ENCODE measurements around the gene MRPS22.

MRPS22 gene

GRCh38 chr3:139342054-139342453 is 1.8 kb upstream of the MRPS22 start:
- peaks cover 5% of the 10 kb centered on the region; the same call in 1 of the 2 replicates for H3K4me1 ChIP-seq (ENCODE audit: insufficient read depth, low read length)
- peaks cover 10% of the 10 kb centered on the region; the same call in 1 of the 2 replicates for H3K36me3 ChIP-seq (ENCODE audit: insufficient read depth, low read length)
- H3K27ac ChIP-seq (ENCODE audit: low read depth, low read length): no peak overlapping the region
- H3K27me3 ChIP-seq (ENCODE audit: insufficient read depth, low read length): peaks cover 53% of the 10 kb centered on the region
- no peaks in the 10 kb centered on the region for H3K9me3 ChIP-seq (ENCODE audit: insufficient read depth, low read depth, low read length)
- no peak overlapping the region for H3K9ac ChIP-seq (ENCODE audit: low read depth, low read length)
- H3K4me3 ChIP-seq (ENCODE audit: low read length): no peak overlapping the region

- peaks cover 12% of the 10 kb centered on the region for H3K27me3 ChIP-seq (ENCODE audit: insufficient read depth, low read length)
- H3K4me1 ChIP-seq (ENCODE audit: insufficient read depth, low read length): peaks cover 5% of the 10 kb centered on the region; the same call in 1 of the 2 replicates
- H3K27ac ChIP-seq (ENCODE audit: low read depth, low read length): no peak overlapping the region
- peaks cover 56% of the 10 kb centered on the region for H3K36me3 ChIP-seq (ENCODE audit: insufficient read depth, low read length)
- H3K9ac ChIP-seq (ENCODE audit: low read depth, low read length): no peak overlapping the region
- no peak overlapping the region for H3K4me3 ChIP-seq (ENCODE audit: low read length)
- H3K9me3 ChIP-seq (ENCODE audit: insufficient read depth, low read depth, low read length): no peaks in the 10 kb centered on the region
- 78% methylated on average over 2 of the region's 2 CpGs for WGBS
Measured at GRCh38 chr3:139346771-139347170, 3.0 kb downstream of the MRPS22 start.

GRCh38 chr3:139353920-139354556 is 10.2 kb downstream of the MRPS22 start:
- Histone ChIP-seq H3K27ac (ENCODE audit: low read depth, low read length) (no peak overlapping the region), H3K9me3 (ENCODE audit: insufficient read depth, low read depth, low read length) (no peaks in the 10 kb centered on the region), H3K4me1 (ENCODE audit: insufficient read depth, low read length) (peaks cover under 1% of the 10 kb centered on the region; the same call in 1 of the 2 replicates), H3K4me3 (ENCODE audit: low read length) (no peak overlapping the region), H3K27me3 (ENCODE audit: insufficient read depth, low read length) (no peaks in the 10 kb centered on the region), H3K36me3 (ENCODE audit: insufficient read depth, low read length) (peaks cover 98% of the 10 kb centered on the region), H3K9ac (ENCODE audit: low read depth, low read length) (no peak overlapping the region)
- 60% methylated on average over 1 of the region's 3 CpGs for WGBS

GRCh38 chr3:139354661-139355060 is 10.8 kb downstream of the MRPS22 start:
- Histone ChIP-seq H3K4me1 (ENCODE audit: insufficient read depth, low read length) (peaks cover 7% of the 10 kb centered on the region; the same call in 1 of the 2 replicates), H3K27me3 (ENCODE audit: insufficient read depth, low read length) (no peaks in the 10 kb centered on the region), H3K27ac (ENCODE audit: low read depth, low read length) (no peak overlapping the region), H3K9ac (ENCODE audit: low read depth, low read length) (no peak overlapping the region), H3K36me3 (ENCODE audit: insufficient read depth, low read length) (peaks cover 98% of the 10 kb centered on the region), H3K9me3 (ENCODE audit: insufficient read depth, low read depth, low read length) (no peaks in the 10 kb centered on the region), H3K4me3 (ENCODE audit: low read length) (no peak overlapping the region)
- 93% methylated on average over 4 of the region's 4 CpGs for WGBS

GRCh38 chr3:139355476-139355875 is 11.7 kb downstream of the MRPS22 start:
- no peak overlapping the region for H3K9ac ChIP-seq (ENCODE audit: low read depth, low read length)
- no peaks in the 10 kb centered on the region for H3K27me3 ChIP-seq (ENCODE audit: insufficient read depth, low read length)
- no peak overlapping the region for H3K27ac ChIP-seq (ENCODE audit: low read depth, low read length)
- peaks cover 99% of the 10 kb centered on the region for H3K36me3 ChIP-seq (ENCODE audit: insufficient read depth, low read length)
- no peaks in the 10 kb centered on the region for H3K9me3 ChIP-seq (ENCODE audit: insufficient read depth, low read depth, low read length)
- H3K4me1 ChIP-seq (ENCODE audit: insufficient read depth, low read length): peaks cover 7% of the 10 kb centered on the region; the same call in 1 of the 2 replicates
- H3K4me3 ChIP-seq (ENCODE audit: low read length): no peak overlapping the region
- 95% methylated on average over 4 of the region's 4 CpGs for WGBS

GRCh38 chr3:139355891-139356290 is 12.1 kb downstream of the MRPS22 start:
- Histone ChIP-seq H3K9me3 (ENCODE audit: insufficient read depth, low read depth, low read length) (no peaks in the 10 kb centered on the region), H3K36me3 (ENCODE audit: insufficient read depth, low read length) (peaks cover 99% of the 10 kb centered on the region), H3K4me1 (ENCODE audit: insufficient read depth, low read length) (peaks cover 7% of the 10 kb centered on the region; the same call in 1 of the 2 replicates), H3K27me3 (ENCODE audit: insufficient read depth, low read length) (no peaks in the 10 kb centered on the region), H3K9ac (ENCODE audit: low read depth, low read length) (no peak overlapping the region), H3K27ac (ENCODE audit: low read depth, low read length) (no peak overlapping the region), H3K4me3 (ENCODE audit: low read length) (no peak overlapping the region)
- 97% methylated on average over 1 of the region's 1 CpG for WGBS

GRCh38 chr3:139357899-139358298 is 14.1 kb downstream of the MRPS22 start:
- no peak overlapping the region for H3K4me3 ChIP-seq (ENCODE audit: low read length)
- H3K27me3 ChIP-seq (ENCODE audit: insufficient read depth, low read length): no peaks in the 10 kb centered on the region
- H3K9me3 ChIP-seq (ENCODE audit: insufficient read depth, low read depth, low read length): no peaks in the 10 kb centered on the region
- H3K36me3 ChIP-seq (ENCODE audit: insufficient read depth, low read length): peaks cover 99% of the 10 kb centered on the region
- H3K4me1 ChIP-seq (ENCODE audit: insufficient read depth, low read length): peaks cover 7% of the 10 kb centered on the region; the same call in 1 of the 2 replicates
- no peak overlapping the region for H3K27ac ChIP-seq (ENCODE audit: low read depth, low read length)
- H3K9ac ChIP-seq (ENCODE audit: low read depth, low read length): no peak overlapping the region
- WGBS: 88% methylated on average over 4 of the region's 4 CpGs

- H3K9ac ChIP-seq (ENCODE audit: low read depth, low read length): no peak overlapping the region
- H3K4me1 ChIP-seq (ENCODE audit: insufficient read depth, low read length): peaks cover 7% of the 10 kb centered on the region; the same call in 1 of the 2 replicates
- no peak overlapping the region for H3K4me3 ChIP-seq (ENCODE audit: low read length)
- H3K27ac ChIP-seq (ENCODE audit: low read depth, low read length): peak overlapping the region; percentile 33; the same call in 1 of the 2 replicates
- H3K27me3 ChIP-seq (ENCODE audit: insufficient read depth, low read length): no peaks in the 10 kb centered on the region
- 93% methylated on average over 3 of the region's 3 CpGs for WGBS
- no peaks in the 10 kb centered on the region for H3K9me3 ChIP-seq (ENCODE audit: insufficient read depth, low read depth, low read length)
- H3K36me3 ChIP-seq (ENCODE audit: insufficient read depth, low read length): peaks cover 100% of the 10 kb centered on the region
Measured at GRCh38 chr3:139358841-139359562, 15.2 kb downstream of the MRPS22 start.

GRCh38 chr3:139361276-139361675 is 17.5 kb downstream of the MRPS22 start:
- Histone ChIP-seq H3K4me1 (ENCODE audit: insufficient read depth, low read length) (peaks cover 7% of the 10 kb centered on the region; the same call in 1 of the 2 replicates), H3K27ac (ENCODE audit: low read depth, low read length) (no peak overlapping the region), H3K36me3 (ENCODE audit: insufficient read depth, low read length) (peaks cover 100% of the 10 kb centered on the region), H3K9me3 (ENCODE audit: insufficient read depth, low read depth, low read length) (no peaks in the 10 kb centered on the region), H3K9ac (ENCODE audit: low read depth, low read length) (no peak overlapping the region), H3K4me3 (ENCODE audit: low read length) (no peak overlapping the region), H3K27me3 (ENCODE audit: insufficient read depth, low read length) (no peaks in the 10 kb centered on the region)
- 90% methylated on average over 1 of the region's 2 CpGs for WGBS

- H3K9ac ChIP-seq (ENCODE audit: low read depth, low read length): no peak overlapping the region
- no peaks in the 10 kb centered on the region for H3K27me3 ChIP-seq (ENCODE audit: insufficient read depth, low read length)
- H3K4me3 ChIP-seq (ENCODE audit: low read length): no peak overlapping the region
- H3K4me1 ChIP-seq (ENCODE audit: insufficient read depth, low read length): peaks cover 2% of the 10 kb centered on the region; the same call in 1 of the 2 replicates
- no peak overlapping the region for H3K27ac ChIP-seq (ENCODE audit: low read depth, low read length)
- WGBS: no CpG with 5 or more reads among the region's 1 CpG
- H3K36me3 ChIP-seq (ENCODE audit: insufficient read depth, low read length): peaks cover 100% of the 10 kb centered on the region
- H3K9me3 ChIP-seq (ENCODE audit: insufficient read depth, low read depth, low read length): no peaks in the 10 kb centered on the region
Measured at GRCh38 chr3:139364549-139364948, 20.7 kb downstream of the MRPS22 start.

GRCh38 chr3:139374099-139374498 is 30.3 kb downstream of the MRPS22 start:
- Histone ChIP-seq H3K9ac (ENCODE audit: low read depth, low read length) (no peak overlapping the region), H3K4me1 (ENCODE audit: insufficient read depth, low read length) (no peaks in the 10 kb centered on the region), H3K27ac (ENCODE audit: low read depth, low read length) (no peak overlapping the region), H3K4me3 (ENCODE audit: low read length) (no peak overlapping the region), H3K9me3 (ENCODE audit: insufficient read depth, low read depth, low read length) (no peaks in the 10 kb centered on the region), H3K36me3 (ENCODE audit: insufficient read depth, low read length) (peaks cover 99% of the 10 kb centered on the region), H3K27me3 (ENCODE audit: insufficient read depth, low read length) (no peaks in the 10 kb centered on the region)
- WGBS: 100% methylated on average over 1 of the region's 2 CpGs
